GM21447 (cell line): Measurements from ENCODE around the gene ADAM12.
A peak's percentile ranks its signal among the peaks of the same experiment; 100 is the strongest.

Experiments used
- ATAC-seq: cut with Tn5 transposase; IDR thresholded peaks from one replicate; pipeline ENCODE4 v1.9.1; 2021; ENCODE audit not compliant: unreplicated experiment

Gene ADAM12

GRCh38 chr10:126126023-126126422 is 262.3 kb downstream of the ADAM12 start:
- no peak for ATAC-seq

GRCh38 chr10:126124668-126125349 is 263.5 kb downstream of the ADAM12 start:
- ATAC-seq = no peak

DNA sequence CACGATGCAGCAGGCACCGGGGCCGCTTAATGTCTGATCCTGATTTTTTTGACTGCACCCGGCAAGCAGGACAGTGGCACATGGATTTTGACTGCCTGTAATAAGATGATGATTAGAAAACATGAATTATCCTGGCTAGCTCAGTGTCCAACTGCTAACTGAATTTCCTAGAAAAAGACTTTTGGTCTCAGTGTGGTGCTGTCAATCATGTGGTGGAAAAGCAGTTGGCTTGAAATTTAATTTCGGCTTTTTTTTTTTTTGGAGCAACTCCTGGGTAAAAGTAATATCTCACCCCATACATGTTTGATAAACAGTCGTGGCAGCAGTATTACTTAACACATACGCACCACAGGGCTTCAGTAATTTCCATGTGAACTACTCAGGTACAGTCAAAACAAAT is 264.2 kb downstream of the ADAM12 start:
- no peak for ATAC-seq

- ATAC-seq = no peak
Measured at GRCh38 chr10:126123466-126123865, 264.8 kb downstream of the ADAM12 start.

GRCh38 chr10:126122881-126123280 is 265.4 kb downstream of the ADAM12 start:
- ATAC-seq = no peak

DNA sequence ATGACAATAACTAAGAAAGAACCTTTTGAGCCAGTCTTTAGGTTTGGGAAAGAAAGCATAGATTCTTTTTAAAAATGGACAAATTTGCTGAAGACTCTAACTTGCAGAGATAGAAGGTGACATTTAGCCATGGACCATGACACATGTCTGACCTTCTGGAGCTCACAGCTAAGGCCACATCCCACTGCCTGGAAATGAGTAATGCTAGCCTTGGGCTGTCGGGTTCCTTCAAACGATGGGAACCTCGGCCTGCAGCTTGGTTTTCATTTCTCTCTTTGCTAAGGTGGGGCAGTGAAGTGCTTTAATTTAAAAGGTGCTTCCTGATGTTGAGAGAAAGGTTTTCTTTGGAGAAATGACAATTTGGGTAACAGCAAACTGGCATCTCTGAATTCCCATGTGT is 268.7 kb downstream of the ADAM12 start:
- ATAC-seq = no peak

- no peak for ATAC-seq
Measured at GRCh38 chr10:126118476-126118875, 269.8 kb downstream of the ADAM12 start.

DNA sequence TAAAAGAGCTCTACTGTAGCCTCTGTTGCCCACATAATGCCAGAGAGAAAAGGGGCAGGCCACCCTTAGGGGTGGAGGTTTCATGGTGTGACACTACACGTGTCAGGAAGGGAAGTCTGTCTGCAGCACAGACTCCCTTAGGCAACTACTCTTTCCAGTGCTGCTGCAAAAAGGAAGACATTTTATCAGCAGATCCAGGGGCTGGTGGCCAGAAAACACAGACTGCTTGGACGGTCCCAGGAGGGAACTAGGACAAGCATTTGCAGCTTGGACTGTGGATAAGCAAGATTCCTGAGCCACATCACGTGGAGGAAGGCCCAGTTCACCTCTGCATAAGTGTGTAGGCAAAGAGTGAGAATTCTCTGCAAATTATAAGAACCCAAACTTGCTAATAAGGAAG is 271.1 kb downstream of the ADAM12 start:
- ATAC-seq = no peak

DNA sequence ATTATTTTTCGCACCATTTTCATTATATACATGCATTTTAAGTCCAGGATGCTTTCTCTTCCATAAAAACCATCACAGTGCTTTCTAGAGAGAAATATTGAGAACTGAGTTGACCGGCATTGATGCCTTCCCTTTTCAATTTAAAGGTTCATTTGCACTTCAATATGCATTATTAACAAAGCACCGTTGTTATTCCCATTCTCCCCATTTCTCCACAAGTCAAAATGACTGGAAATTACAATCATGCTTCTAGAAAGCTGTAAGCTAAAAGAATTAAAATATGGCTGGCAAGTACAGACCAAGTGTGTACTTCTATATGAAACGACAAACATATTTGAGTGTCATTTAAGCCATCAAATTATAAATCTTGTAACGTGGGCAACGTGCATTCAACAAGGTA is 272.4 kb downstream of the ADAM12 start:
- ATAC-seq = no peak

DNA sequence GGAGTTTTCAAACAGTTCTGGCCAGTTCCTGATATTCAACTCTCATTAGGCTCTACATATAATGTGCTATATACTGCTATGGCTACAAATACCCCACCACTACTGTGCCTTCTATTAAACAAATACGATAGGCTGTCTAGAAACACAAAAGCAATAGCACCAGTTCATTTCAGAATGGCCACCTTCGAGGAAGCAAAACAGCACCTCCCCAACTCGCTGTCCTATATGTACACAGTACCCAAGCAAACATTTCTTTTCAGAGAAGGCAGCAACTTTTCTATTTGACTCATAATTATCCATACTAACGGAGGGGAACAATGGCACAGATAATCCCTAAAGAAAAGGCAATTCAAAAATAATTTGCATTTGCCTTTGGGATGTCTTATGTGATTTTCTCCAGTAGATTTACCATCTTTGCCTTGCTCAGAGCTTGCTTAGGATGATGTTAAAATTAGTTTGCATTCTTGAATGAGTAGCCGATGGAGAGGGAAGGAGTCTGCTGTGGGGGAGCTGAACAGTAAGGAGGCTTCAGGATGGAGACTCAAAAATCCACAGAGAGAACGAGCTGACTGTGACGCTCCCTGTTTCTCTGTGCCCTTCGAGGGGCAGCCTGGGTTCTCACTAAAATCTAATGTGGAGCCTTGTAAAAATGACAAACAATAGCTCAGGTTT is 273.3 kb downstream of the ADAM12 start:
- no peak for ATAC-seq

GRCh38 chr10:126111516-126111915 is 276.8 kb downstream of the ADAM12 start:
- ATAC-seq = no peak

- no peak for ATAC-seq
Measured at GRCh38 chr10:126110489-126111180, 277.6 kb downstream of the ADAM12 start.

DNA sequence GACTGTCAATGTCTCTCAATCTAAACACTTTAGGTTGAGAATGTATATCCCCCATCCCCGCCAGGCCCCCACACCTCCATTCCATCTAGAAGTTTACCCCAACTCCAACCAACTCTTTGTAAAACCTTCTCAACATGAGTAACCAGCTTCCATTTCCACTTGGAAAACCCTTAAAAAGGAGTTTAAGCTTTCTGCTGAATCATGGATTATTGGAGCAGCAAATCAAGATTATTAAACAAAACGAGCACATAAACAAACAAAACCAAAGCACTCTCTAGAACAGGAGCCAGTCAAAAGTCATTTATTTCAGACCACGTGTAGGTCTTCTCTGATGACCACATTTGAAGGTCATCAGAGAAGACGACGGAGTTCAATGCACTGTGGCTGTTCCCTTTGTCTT is 278.4 kb downstream of the ADAM12 start:
- ATAC-seq = no peak

DNA sequence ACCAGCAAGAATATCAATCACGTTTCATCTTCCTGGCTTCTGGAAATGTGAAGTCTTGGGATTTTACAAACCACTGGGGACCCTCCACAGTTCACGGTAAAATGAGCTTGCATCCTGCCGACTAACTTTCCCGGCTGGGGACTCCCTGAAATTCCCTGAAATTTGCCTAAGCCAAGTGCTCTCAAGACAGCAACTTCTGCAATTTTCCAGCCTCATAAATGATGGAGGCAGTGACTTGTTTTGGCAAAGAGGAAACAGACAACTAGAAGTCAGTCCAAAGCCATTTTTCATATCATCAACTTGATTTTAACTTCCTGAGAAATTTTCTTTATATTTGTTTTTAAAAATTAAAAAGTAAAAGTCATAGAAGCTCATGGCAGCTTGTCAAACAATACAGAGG is 279.6 kb downstream of the ADAM12 start:
- ATAC-seq = no peak

DNA sequence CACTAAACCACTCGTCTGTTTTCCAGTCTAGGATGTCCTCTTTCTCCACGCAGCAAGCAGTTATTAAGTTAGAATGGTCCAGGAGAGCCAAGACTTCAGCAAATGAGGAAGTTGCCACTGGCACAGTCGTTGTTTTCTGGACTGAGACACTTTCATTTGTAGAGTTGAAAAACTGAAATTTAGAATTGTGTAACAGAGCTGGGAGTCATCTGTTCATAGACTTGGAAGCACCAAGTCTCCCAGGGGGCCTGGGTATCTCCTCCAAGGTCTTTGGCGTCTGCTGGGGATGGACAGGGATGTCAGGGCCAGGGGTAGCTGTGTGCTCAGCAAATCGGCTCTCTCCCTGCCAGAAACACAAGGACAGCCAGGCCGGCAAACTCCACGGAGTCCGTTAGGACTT is 283.5 kb downstream of the ADAM12 start:
- no peak for ATAC-seq

- ATAC-seq = no peak
Measured at GRCh38 chr10:126102636-126103035, 285.6 kb downstream of the ADAM12 start.

DNA sequence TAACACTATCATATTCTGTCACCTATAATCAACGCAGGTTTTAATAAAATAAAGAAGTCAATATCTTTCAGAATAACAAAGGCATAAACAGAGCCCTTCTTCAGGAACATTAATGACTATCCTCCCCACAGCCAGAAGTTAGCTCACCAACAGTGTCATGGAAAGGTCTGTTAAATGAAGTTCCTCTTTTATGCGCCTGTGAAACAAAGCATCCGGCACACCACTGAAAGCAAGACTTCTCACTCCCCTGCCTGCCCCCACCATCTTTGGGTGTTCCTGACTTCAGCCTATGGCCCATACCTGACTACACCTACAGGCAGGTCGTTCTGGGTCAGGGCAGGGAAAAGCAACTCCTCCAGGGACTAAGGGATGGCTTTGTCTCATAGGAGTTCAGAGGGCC is 286.5 kb downstream of the ADAM12 start:
- ATAC-seq = peak; percentile 96

- no peak for ATAC-seq
Measured at GRCh38 chr10:126101325-126101724, 287.0 kb downstream of the ADAM12 start.

DNA sequence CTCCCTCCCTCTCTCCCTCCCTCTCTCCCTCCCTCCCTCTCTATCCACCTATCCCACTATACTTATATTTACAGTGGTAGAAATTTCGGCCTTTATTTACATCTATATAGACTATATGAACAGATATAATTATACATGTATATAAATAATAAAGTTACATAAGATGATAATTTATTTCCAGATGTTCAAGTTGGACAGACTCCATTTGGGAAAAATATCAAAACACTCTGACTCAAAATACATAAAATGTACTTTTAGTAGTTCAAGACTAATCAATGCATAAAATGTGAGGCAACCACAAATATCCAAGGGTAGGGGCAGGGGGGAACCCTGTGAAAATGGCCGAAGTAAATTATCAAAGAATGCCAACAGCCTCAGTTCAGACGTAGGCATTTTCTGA is 288.9 kb downstream of the ADAM12 start:
- no peak for ATAC-seq

DNA sequence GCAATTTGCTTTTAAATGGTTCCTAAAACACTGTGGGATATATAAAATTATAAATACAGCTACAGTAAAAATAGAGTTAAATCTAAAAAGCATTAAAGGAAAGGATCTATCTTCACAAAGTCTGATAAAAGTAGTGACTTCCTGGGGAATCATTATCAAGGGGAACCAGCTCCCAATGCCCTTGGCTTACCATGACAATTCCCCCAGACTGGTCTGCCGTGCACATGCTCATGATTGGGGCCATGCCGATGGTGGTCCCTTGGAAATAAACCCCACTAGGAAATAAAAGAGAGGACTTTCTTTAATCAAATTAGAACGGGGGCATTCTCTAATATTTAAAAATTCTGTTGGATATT is 290.1 kb downstream of the ADAM12 start:
- ATAC-seq = no peak

DNA sequence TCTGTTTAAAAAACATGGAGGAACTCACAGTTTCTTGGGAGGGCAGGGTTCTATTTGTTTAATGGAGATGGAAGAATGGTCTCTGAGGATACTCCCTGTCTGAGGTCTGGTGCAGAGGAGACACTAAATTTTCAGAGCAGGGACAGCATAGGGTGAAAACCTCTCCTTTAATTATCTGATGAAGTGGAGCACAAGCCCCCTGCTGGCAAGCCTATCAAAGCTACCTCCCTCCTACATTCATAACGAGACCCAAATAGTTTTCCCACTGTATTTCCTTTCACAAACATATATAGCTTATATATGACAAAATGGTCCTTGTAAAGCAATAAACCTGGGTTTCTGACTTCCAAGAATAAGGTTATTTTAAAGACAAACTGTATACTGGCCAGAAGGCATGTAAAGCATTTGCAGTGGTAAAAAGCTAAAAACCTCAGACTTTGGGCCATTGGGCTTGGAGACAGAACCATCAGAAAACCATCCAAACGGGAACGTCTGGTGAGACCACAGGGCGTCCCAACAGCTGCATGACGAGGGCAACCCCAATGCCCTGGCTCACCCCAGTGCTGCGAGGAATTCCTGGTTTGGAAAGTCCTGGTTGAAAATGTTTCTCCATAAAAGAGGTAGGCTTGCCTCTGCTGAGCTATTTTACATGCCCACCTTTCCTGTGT is 290.6 kb downstream of the ADAM12 start:
- no peak for ATAC-seq

- ATAC-seq = no peak
Measured at GRCh38 chr10:126094537-126094936, 293.7 kb downstream of the ADAM12 start.
